Lower leg skin (tissue), 3 donors: ENCODE results near the gene CCSER1.

Source experiments
- CTCF ChIP-seq, 3 donors: fragments of 450-650 bp; IDR thresholded peaks; one replicate each; pipeline ENCODE4 v1.5.1; 2016; ENCODE audit warnings: antibody characterized with exemption in 3 of 3, mild to moderate bottlenecking in 3 of 3, moderate library complexity in 2 of 3
- POLR2A ChIP-seq, 2 donors: fragments of 450-650 bp; IDR thresholded peaks; one replicate each; pipeline ENCODE4 v1.6.1; 2016 to 2017; ENCODE audit warnings: antibody characterized with exemption in 2 of 2, mild to moderate bottlenecking in 1 of 2, moderate library complexity in 1 of 2

- TF ChIP-seq CTCF (IDR thresholded peaks at IDR 0.05) (no peak), POLR2A (IDR thresholded peaks at IDR 0.05) (no peak)
These were observed 905.7 kb downstream of the CCSER1 start for GRCh38 chr4:91032725-91033445.
